Pons (tissue), 1 donor: Measurements from ENCODE around the gene SBF1.

Experiments
- DNase-seq: peaks from one replicate; pipeline ENCODE4 v3.0.0-alpha.2; 2016; ENCODE audit warnings: low spot score

The SBF1 gene

DNA sequence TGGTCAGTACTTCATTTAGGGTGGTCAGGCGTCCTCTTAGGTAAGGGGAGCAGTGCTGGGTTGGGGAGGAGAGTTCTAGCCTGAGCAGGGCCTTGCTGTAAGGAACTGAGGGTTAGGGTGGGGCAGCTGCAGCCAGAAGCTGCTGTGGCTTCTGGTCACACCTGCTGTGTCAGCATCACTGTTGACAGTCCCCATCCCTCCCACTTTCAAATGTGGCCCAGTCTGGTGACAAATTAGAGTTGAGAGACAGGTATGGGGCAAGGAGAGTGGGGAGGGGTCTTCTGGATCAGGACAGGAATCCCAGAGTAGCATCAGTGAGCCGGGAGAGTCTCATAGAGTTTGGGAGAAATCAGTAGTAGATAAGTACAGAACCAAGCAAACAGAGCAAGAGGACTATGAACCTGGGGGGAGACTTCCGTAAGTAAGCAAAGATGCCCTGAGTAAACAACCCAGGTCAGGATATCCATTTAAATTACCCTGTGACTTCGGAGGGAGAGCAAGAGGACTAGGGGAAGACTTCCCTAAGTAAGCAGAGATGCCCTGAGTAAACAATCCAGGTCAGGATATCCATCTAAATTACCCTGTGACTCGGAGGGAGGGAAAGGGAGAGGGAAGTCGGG lies 78.0 kb downstream of the SBF1 start:
- DNase-seq: no peak
